H9 (cell line): Measurements from ENCODE around the gene TIMM22. TPM values are rescaled to one million over a fixed set of nuclear protein-coding genes. Genes with fewer than 3 reads are reported as not detected.

Source experiments
- DNase-seq: peaks from one replicate; pipeline ENCODE4 v3.0.0-alpha.2; 2017
- H2AFZ ChIP-seq: one replicate; pipeline ENCODE4 v1.6.1; 2013; ENCODE audit warnings: mild to moderate bottlenecking, low read length, control low read depth, moderate library complexity
- H2AK5ac ChIP-seq: 2 replicates; pipeline ENCODE4 v1.6.1; 2013; ENCODE audit warnings: low read length, control low read depth, mixed read lengths; ENCODE audit not compliant: insufficient read length
- H2BK120ac ChIP-seq: one replicate; pipeline ENCODE4 v1.6.1; 2013; ENCODE audit warnings: low read depth, mild to moderate bottlenecking, low read length, control low read depth, inconsistent platforms; ENCODE audit not compliant: poor library complexity, severe bottlenecking
- H2BK12ac ChIP-seq: 2 replicates; pipeline ENCODE4 v1.6.1; 2013; ENCODE audit warnings: low read length, control low read depth, mixed read lengths, low read depth; ENCODE audit not compliant: insufficient read length
- H2BK15ac ChIP-seq: 2 replicates; pipeline ENCODE4 v1.6.1; 2013; ENCODE audit warnings: low read depth, low read length, control low read depth
- H2BK20ac ChIP-seq: one replicate; pipeline ENCODE4 v1.6.1; 2013; ENCODE audit warnings: low read depth, mild to moderate bottlenecking, low read length, control low read depth, inconsistent platforms; ENCODE audit not compliant: poor library complexity, severe bottlenecking
- H2BK5ac ChIP-seq: 2 replicates; pipeline ENCODE4 v1.6.1; 2013; ENCODE audit warnings: low read length, control low read depth, mixed read lengths; ENCODE audit not compliant: insufficient read length
- H3K14ac ChIP-seq: 2 replicates; pipeline ENCODE4 v1.6.1; 2013; ENCODE audit warnings: low read length, control low read depth; ENCODE audit not compliant: insufficient read depth
- H3K18ac ChIP-seq: 2 replicates; pipeline ENCODE4 v1.6.1; 2013; ENCODE audit warnings: low read depth, mild to moderate bottlenecking, mixed read lengths, low read length, control low read depth; ENCODE audit not compliant: insufficient read length
- H3K23ac ChIP-seq: 2 replicates; pipeline ENCODE4 v1.6.1; 2013; ENCODE audit warnings: low read length, control low read depth, mixed read lengths, low read depth; ENCODE audit not compliant: insufficient read length
- H3K23me2 ChIP-seq: 2 replicates; pipeline ENCODE4 v1.6.1; 2013; ENCODE audit warnings: low read depth, mild to moderate bottlenecking, mixed read lengths, low read length, control low read depth; ENCODE audit not compliant: insufficient read length, poor library complexity, severe bottlenecking
- H3K27ac ChIP-seq: 2 replicates; pipeline ENCODE4 v1.5.1; 2013; ENCODE audit warnings: low read length, control low read depth, mixed read lengths, low read depth; ENCODE audit not compliant: insufficient read length
- H3K27me3 ChIP-seq: 2 replicates; pipeline ENCODE4 v1.6.1; 2013; ENCODE audit warnings: low read length, control low read depth, inconsistent platforms; ENCODE audit not compliant: insufficient read depth
- H3K4ac ChIP-seq: 2 replicates; pipeline ENCODE4 v1.6.1; 2013; ENCODE audit warnings: low read depth, mild to moderate bottlenecking, control low read depth, inconsistent platforms, low read length, moderate library complexity
- H3K4me1 ChIP-seq: 2 replicates; pipeline ENCODE4 v1.6.1; 2013; ENCODE audit warnings: low read length, control low read depth, inconsistent platforms; ENCODE audit not compliant: insufficient read depth
- H3K4me2 ChIP-seq: 2 replicates; pipeline ENCODE4 v1.6.1; 2013; ENCODE audit warnings: low read length, control low read depth, mixed read lengths; ENCODE audit not compliant: insufficient read length, insufficient read depth
- H3K56ac ChIP-seq: 2 replicates; pipeline ENCODE4 v1.6.1; 2013; ENCODE audit warnings: low read depth, mild to moderate bottlenecking, mixed read lengths, low read length, control low read depth; ENCODE audit not compliant: insufficient read length
- H3K79me1 ChIP-seq: 2 replicates; pipeline ENCODE4 v1.6.1; 2013; ENCODE audit warnings: low read depth, mild to moderate bottlenecking, moderate library complexity, low read length, control low read depth, inconsistent platforms; ENCODE audit not compliant: insufficient read depth, poor library complexity, severe bottlenecking
- H3K79me2 ChIP-seq: 2 replicates; pipeline ENCODE4 v1.6.1; 2013; ENCODE audit warnings: low read length, control low read depth, inconsistent platforms; ENCODE audit not compliant: insufficient read depth
- H3K9ac ChIP-seq: 2 replicates; pipeline ENCODE4 v1.6.1; 2013; ENCODE audit warnings: low read length, control low read depth, mixed read lengths; ENCODE audit not compliant: insufficient read length; ENCODE audit errors: extremely low read depth
- H3K9me3 ChIP-seq: one replicate; pipeline ENCODE4 v1.6.1; 2013; ENCODE audit warnings: low read depth, low read length, inconsistent platforms; ENCODE audit not compliant: control insufficient read depth
- H3T11ph ChIP-seq: one replicate; pipeline ENCODE4 v1.6.1; 2013; ENCODE audit warnings: mild to moderate bottlenecking, low read length, control low read depth, inconsistent platforms
- H4K20me1 ChIP-seq: one replicate; pipeline ENCODE4 v1.6.1; 2013; ENCODE audit not compliant: control insufficient read depth, insufficient read length, insufficient read depth
- H4K5ac ChIP-seq: 2 replicates; pipeline ENCODE4 v1.6.1; 2013; ENCODE audit warnings: low read depth, mild to moderate bottlenecking, mixed read lengths, low read length, control low read depth; ENCODE audit not compliant: insufficient read length
- H4K8ac ChIP-seq: replicated peaks from 2 replicates; pipeline ENCODE4 v1.6.1; 2013; ENCODE audit warnings: low read length, control low read depth, mixed read lengths, low read depth; ENCODE audit not compliant: insufficient read length
- H4K91ac ChIP-seq: 2 replicates; pipeline ENCODE4 v1.6.1; 2013; ENCODE audit warnings: low read depth, mild to moderate bottlenecking, moderate library complexity, mixed read lengths, low read length, control low read depth; ENCODE audit not compliant: insufficient read length
- H3K27ac Mint-ChIP-seq, 3 experiments: 2 replicates in 2 of 3; 3 replicates in 1 of 3; pipeline ENCODE4 v1.8.0; 2020 to 2021; ENCODE audit warnings: mixed read lengths in 3 of 3, mild to moderate bottlenecking in 1 of 3, moderate library complexity in 1 of 3
- H3K27me3 Mint-ChIP-seq: 2 replicates; pipeline ENCODE4 v1.8.0; 2021; ENCODE audit warnings: low read depth, mild to moderate bottlenecking, moderate library complexity, mixed read lengths
- H3K36me3 Mint-ChIP-seq, 3 experiments: 2 replicates in 2 of 3; 3 replicates in 1 of 3; pipeline ENCODE4 v1.8.0; 2020 to 2021; ENCODE audit warnings: low read depth in 3 of 3, mixed read lengths in 3 of 3; ENCODE audit not compliant: insufficient read depth in 1 of 3
- H3K4me1 Mint-ChIP-seq, 2 experiments: 2 replicates each; pipeline ENCODE4 v1.8.0; 2020; ENCODE audit warnings: mixed read lengths in 2 of 2
- H3K4me3 Mint-ChIP-seq, 2 experiments: 2 replicates in 1 of 2; 3 replicates in 1 of 2; pipeline ENCODE4 v1.8.0; 2020 to 2021; ENCODE audit warnings: mild to moderate bottlenecking in 2 of 2, mixed read lengths in 2 of 2, moderate library complexity in 1 of 2
- H3K9me3 Mint-ChIP-seq, 2 experiments: 2 replicates in 1 of 2; 3 replicates in 1 of 2; pipeline ENCODE4 v1.8.0; 2020; ENCODE audit warnings: mild to moderate bottlenecking in 2 of 2, mixed read lengths in 2 of 2, moderate library complexity in 1 of 2
- CTCF ChIP-seq: fragments of 200-600 bp; sonication (generic); conservative IDR thresholded peaks from 3 replicates; pipeline ENCODE4 v1.8.0; 2021; ENCODE audit warnings: antibody characterized with exemption, mild to moderate bottlenecking
- WGBS: extraction: QIAGEN DNeasy Blood & Tissue Kit; methylation state at CpG from one replicate; pipeline ENCODE4 v1.1.7; 2013; ENCODE audit warnings: missing lambda C conversion rate, low lambda C conversion rate, mixed read lengths; ENCODE audit not compliant: insufficient read length; ENCODE audit errors: extremely low coverage; 5-methylcytosine and 5-hydroxymethylcytosine counted together
- total RNA-seq: library from RNA; stranded (reverse); gene quantifications from 2 replicates; pipeline ENCODE4 v1.2.1, GENCODE V29; 2021

TIMM22 gene
- total RNA-seq, 1 experiment from 2014 or later, result 23.0 TPM

- peak overlapping the region; percentile 56 for H3K4me2 ChIP-seq
- no peaks in the 10 kb centered on the region for H3K79me2 ChIP-seq
- no peak overlapping the region for H3K27ac ChIP-seq
- no peaks in the 10 kb centered on the region for H3K4me1 ChIP-seq
- no peak overlapping the region; the same call in 1 of the 2 replicates for H3K14ac ChIP-seq
- no peak overlapping the region for H2BK120ac ChIP-seq
- no peak overlapping the region for H3K27ac Mint-ChIP-seq
- no peaks in the 10 kb centered on the region for H3K79me1 ChIP-seq
- H3K4ac ChIP-seq, result no peak overlapping the region
- no peak overlapping the region for H2BK5ac ChIP-seq
- H3K27me3 ChIP-seq, result no peaks in the 10 kb centered on the region
- WGBS, result no CpG with 5 or more reads among the region's 35 CpGs
- H3K36me3 Mint-ChIP-seq, result no peaks in the 10 kb centered on the region; a peak in 2 of 7 replicates
- no peak overlapping the region for H4K8ac ChIP-seq
- H2AK5ac ChIP-seq, result no peak overlapping the region
- H2BK20ac ChIP-seq, result no peak overlapping the region
- no peak overlapping the region for H4K5ac ChIP-seq
- no peak overlapping the region for H3T11ph ChIP-seq
- H4K20me1 ChIP-seq, result no peaks in the 10 kb centered on the region
- DNase-seq, result peak; percentile 78
- peak overlapping the region; percentile 29 to 83; a peak in 3 of 5 replicates for H3K4me3 Mint-ChIP-seq
- peaks cover 18% of the 10 kb centered on the region for H3K27me3 Mint-ChIP-seq
- TF ChIP-seq CTCF, result no peak
- no peak overlapping the region for H2BK15ac ChIP-seq
- no peak overlapping the region for H2BK12ac ChIP-seq
- H4K91ac ChIP-seq, result no peak overlapping the region
- H3K4me1 Mint-ChIP-seq, result peaks cover 2 to 16% of the 10 kb centered on the region in 2 experiments; a peak in 3 of 4 replicates
- H3K9ac ChIP-seq, result no peak overlapping the region
- no peaks in the 10 kb centered on the region for H3K9me3 Mint-ChIP-seq
- H3K23ac ChIP-seq, result no peak overlapping the region
- no peaks in the 10 kb centered on the region for H3K9me3 ChIP-seq
- peaks cover 9% of the 10 kb centered on the region for H3K23me2 ChIP-seq
- no peak overlapping the region for H3K56ac ChIP-seq
- H2AFZ ChIP-seq, result no peak overlapping the region
- H3K18ac ChIP-seq, result no peak overlapping the region
Observed at GRCh38 chr17:1031711-1032110, 34.8 kb downstream of the TIMM22 start.
